Fibroblast of lung (primary cell): ENCODE data around the gene ANLN. TPM values are rescaled to one million over a fixed set of nuclear protein-coding genes. Genes with fewer than 3 reads are reported as not detected.

ENCODE experiments used
- DNase-seq, 2 donors: peaks; one replicate each; pipeline versions ENCODE4 v3.0.0 to v3.0.0-alpha.2; 2010; ENCODE audit warnings: low read depth in 2 of 2
- H2AFZ ChIP-seq: 2 replicates; pipeline ENCODE4 v1.5.1; 2012; ENCODE audit warnings: low read length, control low read depth, inconsistent platforms
- H3K27ac ChIP-seq: 2 replicates; pipeline ENCODE4 v1.5.1; 2011; ENCODE audit warnings: low read length, control low read depth; ENCODE audit not compliant: insufficient read depth
- H3K27me3 ChIP-seq: 2 replicates; pipeline ENCODE4 v1.5.1; 2011; ENCODE audit warnings: mild to moderate bottlenecking, low read length; ENCODE audit not compliant: control insufficient read depth, insufficient read depth
- H3K36me3 ChIP-seq: 2 replicates; pipeline ENCODE4 v1.5.1; 2011; ENCODE audit warnings: low read length; ENCODE audit not compliant: control insufficient read depth, insufficient read depth
- H3K4me1 ChIP-seq: 2 replicates; pipeline ENCODE4 v1.5.1; 2011; ENCODE audit warnings: low read length; ENCODE audit not compliant: control insufficient read depth, insufficient read depth; ENCODE audit errors: extremely low read depth
- H3K4me2 ChIP-seq: 2 replicates; pipeline ENCODE4 v1.5.1; 2011; ENCODE audit warnings: low read length, control low read depth; ENCODE audit not compliant: insufficient read depth; ENCODE audit errors: extremely low read depth
- H3K4me3 ChIP-seq, 4 experiments: fragments of 200-600 bp in 1 of 4; sonication (generic) in 1 of 4; replicated peaks in 1 of 4; 2 replicates each; pipeline ENCODE4 v1.5.1; 2011 to 2016; ENCODE audit warnings: low read length in 4 of 4, low read depth in 3 of 4, mild to moderate bottlenecking in 3 of 4, control low read depth in 2 of 4, inconsistent platforms in 1 of 4, mixed read lengths in 1 of 4; ENCODE audit not compliant: insufficient read depth in 1 of 4; ENCODE audit errors: control extremely low read depth in 1 of 4
- H3K79me2 ChIP-seq: 2 replicates; pipeline ENCODE4 v1.5.1; 2012; ENCODE audit warnings: mild to moderate bottlenecking, low read length, inconsistent platforms; ENCODE audit not compliant: control insufficient read depth, insufficient read depth
- H3K9ac ChIP-seq: 2 replicates; pipeline ENCODE4 v1.5.1; 2011; ENCODE audit warnings: mild to moderate bottlenecking, low read length, control low read depth; ENCODE audit not compliant: insufficient read depth
- H3K9me3 ChIP-seq: 2 replicates; pipeline ENCODE4 v1.5.1; 2012; ENCODE audit warnings: low read depth, low read length; ENCODE audit not compliant: control insufficient read depth, insufficient read depth
- H4K20me1 ChIP-seq: 2 replicates; pipeline ENCODE4 v1.5.1; 2011; ENCODE audit warnings: low read length; ENCODE audit not compliant: control insufficient read depth, insufficient read depth; ENCODE audit errors: extremely low read depth
- CTCF ChIP-seq, 2 donors: IDR thresholded peaks in 1 of 2; conservative IDR thresholded peaks in 1 of 2; 1 replicate in 1 of 2; 2 replicates in 1 of 2; pipeline ENCODE4 v1.5.1; 2011 to 2012; ENCODE audit warnings: low read length in 2 of 2, control low read depth in 1 of 2, inconsistent platforms in 1 of 2, low read depth in 1 of 2, mild to moderate bottlenecking in 1 of 2
- EZH2 ChIP-seq: IDR thresholded peaks from 2 replicates; pipeline ENCODE4 v1.5.1; 2012; ENCODE audit warnings: low read length, control low read depth, mild to moderate bottlenecking; ENCODE audit errors: missing control alignments
- polyA plus RNA-seq, 2 donors: library from polyadenylated mRNA; depleted of rRNA in 1 of 2; stranded (reverse) in 1 of 2; unstranded in 1 of 2; fragments of >200 nt; gene quantifications; 2 replicates each; pipeline ENCODE4 v1.2.1, GENCODE V29; 2011 to 2012; ENCODE audit warnings: missing spikeins in 1 of 2
- total RNA-seq: library from RNA; depleted of rRNA; stranded (reverse); fragments of >200 nt; gene quantifications from 2 replicates; pipeline ENCODE4 v1.2.1, GENCODE V29; 2014

Gene ANLN
- total and polyA plus RNA-seq, 2 donors (not counting 1 experiment from before 2014, with no cell fraction given), result 21.5 to 25.3 TPM

- Histone ChIP-seq H3K9me3 (no peaks in the 10 kb centered on the region), H3K4me1 (no peaks in the 10 kb centered on the region), H3K9ac (no peak overlapping the region), H3K27ac (no peak overlapping the region), H2AFZ (no peak overlapping the region), H3K4me3 (no peak overlapping the region), H4K20me1 (no peaks in the 10 kb centered on the region), H3K4me2 (no peak overlapping the region), H3K36me3 (no peaks in the 10 kb centered on the region), H3K79me2 (peaks cover 19% of the 10 kb centered on the region), H3K27me3 (no peaks in the 10 kb centered on the region)
- peak; percentile 28 to 30 for DNase-seq
- TF ChIP-seq EZH2, result no peak
- TF ChIP-seq CTCF (conservative IDR thresholded peaks at IDR 0.05 in 1 of 2, IDR thresholded peaks at IDR 0.05 in 1 of 2; ENCODE audit: low read depth in 1 of 2, low read length in 2 of 2), result no peak
Measured at GRCh38 chr7:36439624-36440023, 50.0 kb downstream of the ANLN start.

- peak; percentile 35 to 61 for DNase-seq
- no peak overlapping the region for H2AFZ ChIP-seq
Measured at GRCh38 chr7:36440880-36441279, 51.2 kb downstream of the ANLN start.

GRCh38 chr7:36441344-36442022, 51.8 kb downstream of the ANLN start:
- H3K36me3 ChIP-seq, result peaks cover 3% of the 10 kb centered on the region
- H3K9me3 ChIP-seq, result no peaks in the 10 kb centered on the region
- H3K79me2 ChIP-seq, result peaks cover 15% of the 10 kb centered on the region
- H3K4me3 ChIP-seq, result no peak overlapping the region
- no peak overlapping the region for H3K9ac ChIP-seq
- H3K4me1 ChIP-seq, result no peaks in the 10 kb centered on the region
- no peak overlapping the region for H2AFZ ChIP-seq
- H3K27ac ChIP-seq, result no peak overlapping the region
- no peak overlapping the region for H3K4me2 ChIP-seq
- TF ChIP-seq EZH2 (no peak), CTCF (conservative IDR thresholded peaks at IDR 0.05 in 1 of 2, IDR thresholded peaks at IDR 0.05 in 1 of 2; ENCODE audit: low read depth in 1 of 2, low read length in 2 of 2) (no peak)
- no peaks in the 10 kb centered on the region for H4K20me1 ChIP-seq
- no peaks in the 10 kb centered on the region for H3K27me3 ChIP-seq
- no peak for DNase-seq

More at GRCh38 chr7:36440880-36441279, 51.2 kb downstream of the ANLN start:
- H3K4me2 ChIP-seq, result no peak overlapping the region
- no peak overlapping the region for H3K4me3 ChIP-seq
- no peak overlapping the region for H3K9ac ChIP-seq
- H3K27ac ChIP-seq, result no peak overlapping the region
- H3K27me3 ChIP-seq, result no peaks in the 10 kb centered on the region
- TF ChIP-seq EZH2, result no peak
- peak in 1 of 2 donors; percentile 48 for TF ChIP-seq CTCF (conservative IDR thresholded peaks at IDR 0.05 in 1 of 2, IDR thresholded peaks at IDR 0.05 in 1 of 2; ENCODE audit: low read depth in 1 of 2, low read length in 2 of 2)
- no peaks in the 10 kb centered on the region for H4K20me1 ChIP-seq
- peaks cover 3% of the 10 kb centered on the region for H3K36me3 ChIP-seq
- H3K9me3 ChIP-seq, result no peaks in the 10 kb centered on the region
- peaks cover 19% of the 10 kb centered on the region for H3K79me2 ChIP-seq
- H3K4me1 ChIP-seq, result no peaks in the 10 kb centered on the region
